Mesodermal cell (in vitro differentiated cells): ENCODE measurements around the gene HOPX.
"Not testable (repeated sequence)": the region's sequence is repeated elsewhere in the genome, so short reads cannot be mapped to it uniquely, and the experiment has no call there.

Experiments
- H3K27ac ChIP-seq: 2 replicates; pipeline ENCODE4 v1.7.0; 2013; ENCODE audit warnings: mild to moderate bottlenecking, low read depth, low read length, moderate library complexity; ENCODE audit not compliant: severe bottlenecking
- H3K36me3 ChIP-seq: 2 replicates; pipeline ENCODE4 v1.7.1; 2013; ENCODE audit warnings: mild to moderate bottlenecking, low read length, moderate library complexity; ENCODE audit not compliant: control insufficient read depth, insufficient read depth
- H3K4me1 ChIP-seq: one replicate; pipeline ENCODE4 v1.7.1; 2013; ENCODE audit warnings: mild to moderate bottlenecking, low read length; ENCODE audit not compliant: insufficient read depth, control insufficient read depth, poor library complexity, severe bottlenecking
- H3K4me3 ChIP-seq: 2 replicates; pipeline ENCODE4 v1.7.0; 2013; ENCODE audit warnings: low read length, control low read depth, mild to moderate bottlenecking; ENCODE audit not compliant: insufficient read depth, poor library complexity, severe bottlenecking; ENCODE audit errors: extremely low read depth
- H3K9me3 ChIP-seq: 2 replicates; pipeline ENCODE4 v1.7.1; 2013; ENCODE audit warnings: mild to moderate bottlenecking, low read length, moderate library complexity; ENCODE audit not compliant: control insufficient read depth
- WGBS, 2 experiments: methylation state at CpG; one replicate each; pipeline ENCODE4 v1.1.5; 2013; ENCODE audit warnings: missing lambda C conversion rate in 2 of 2; ENCODE audit not compliant: insufficient coverage in 2 of 2; 5-methylcytosine and 5-hydroxymethylcytosine counted together

HOPX gene

DNA sequence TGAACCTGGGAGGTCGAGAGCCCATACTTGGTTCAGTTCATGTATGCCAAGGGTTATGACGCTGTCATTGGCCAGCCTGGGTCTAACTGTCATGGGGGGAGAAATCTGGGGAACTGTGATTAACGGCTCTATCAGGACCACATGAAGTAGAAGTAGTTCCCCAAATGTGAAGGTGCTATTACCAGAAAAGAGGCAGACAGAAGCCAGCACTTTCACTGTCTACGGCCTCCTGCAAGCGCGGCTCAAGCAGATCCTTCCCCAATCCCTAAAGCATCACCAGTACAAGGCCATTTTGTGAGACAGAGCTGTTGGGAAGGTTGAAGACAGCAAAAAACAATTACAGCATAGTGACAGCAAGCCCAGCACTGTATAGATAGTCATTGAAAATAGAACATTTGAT, 37.5 kb downstream of the HOPX start:
- 92 to 100% methylated on average over 2 to 4 of the region's 6 CpGs for WGBS, 2 experiments
- Histone ChIP-seq H3K27ac (no peak overlapping the region), H3K4me3 (no peak overlapping the region)

DNA sequence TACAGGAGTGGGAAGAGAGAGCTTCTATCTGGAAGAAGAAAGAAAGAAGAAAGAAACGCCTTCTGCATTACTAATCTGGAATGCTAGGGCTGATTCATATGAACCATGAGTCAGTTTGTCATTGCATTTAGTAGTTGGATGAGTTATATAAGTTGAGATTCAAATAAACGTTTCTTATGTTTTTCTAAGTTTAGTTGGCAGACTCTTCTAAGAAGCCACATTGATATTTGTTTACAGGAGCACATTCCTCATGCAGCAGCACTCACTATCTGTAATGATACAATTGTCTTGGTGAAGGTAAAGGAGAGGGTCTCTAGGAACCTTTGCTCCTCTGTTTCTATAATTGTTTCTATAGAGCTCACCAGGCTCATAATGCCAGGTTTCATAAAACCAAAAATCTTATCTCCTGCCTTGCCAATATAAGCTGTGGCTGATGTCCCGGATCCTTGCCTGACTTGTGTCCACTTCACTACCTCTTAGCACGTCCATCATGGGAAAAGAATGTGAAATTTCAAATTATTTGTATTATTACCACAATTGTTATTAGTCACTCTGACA, 39.5 kb downstream of the HOPX start:
- H3K4me3 ChIP-seq: no peak overlapping the region
- H3K4me1 ChIP-seq: peaks cover 15% of the 10 kb centered on the region
- no peaks in the 10 kb centered on the region for H3K9me3 ChIP-seq
- 50 to 58% methylated on average over 1 to 2 of the region's 4 CpGs for WGBS, 2 experiments
- H3K36me3 ChIP-seq: no peaks in the 10 kb centered on the region
- H3K27ac ChIP-seq: peak overlapping the region; percentile 88

More for the DNA sequence above, 37.5 kb downstream of the HOPX start:
- peaks cover 14% of the 10 kb centered on the region for H3K36me3 ChIP-seq
- H3K9me3 ChIP-seq: no peaks in the 10 kb centered on the region
- peaks cover 15% of the 10 kb centered on the region for H3K4me1 ChIP-seq

DNA sequence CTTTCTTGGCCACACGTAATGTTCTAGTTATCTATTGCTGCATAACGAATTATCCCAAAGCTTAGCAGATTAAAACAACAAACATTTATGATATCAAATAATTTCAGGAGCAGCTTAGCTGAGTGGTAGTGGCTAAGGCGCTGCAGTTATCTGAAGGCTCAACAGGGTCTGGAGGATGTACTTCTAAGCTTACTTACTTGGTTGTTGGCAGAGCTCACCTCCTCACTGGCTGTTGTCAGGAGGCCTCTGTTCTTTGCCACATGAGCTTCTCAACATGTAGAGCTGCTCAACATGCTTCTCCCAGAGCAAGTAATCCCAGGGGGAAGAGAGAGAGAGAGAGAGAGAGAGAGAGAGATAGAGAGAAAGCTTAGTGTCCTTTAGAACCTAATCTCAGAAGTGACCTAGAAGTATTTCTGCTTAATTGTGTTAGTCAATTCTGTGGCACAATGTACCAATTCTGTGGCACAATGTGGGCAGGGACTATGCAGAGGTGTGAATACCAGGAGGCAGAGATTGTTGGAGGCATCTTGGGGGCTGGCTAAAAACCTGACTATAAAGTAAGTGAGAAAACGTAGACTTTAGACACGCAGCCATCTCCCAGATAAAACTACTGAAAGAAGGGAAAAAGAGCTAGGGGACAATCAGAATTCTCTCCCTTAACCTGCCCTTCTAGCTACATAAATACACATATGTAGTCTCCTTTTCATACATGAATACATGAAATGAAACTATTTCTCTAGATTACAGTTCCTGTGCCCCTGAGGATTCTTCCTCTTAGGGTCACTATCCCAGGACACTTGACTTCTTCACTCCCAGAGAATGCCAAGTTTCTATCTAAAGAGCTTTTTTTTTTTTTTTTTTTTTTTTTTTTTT, 40.2 kb downstream of the HOPX start:
- 80 to 100% methylated on average over 1 to 2 of the region's 5 CpGs for WGBS, 2 experiments
- Histone ChIP-seq H3K9me3 (no peaks in the 10 kb centered on the region), H3K27ac (peak overlapping the region; percentile 76), H3K36me3 (no peaks in the 10 kb centered on the region), H3K4me3 (no peak overlapping the region), H3K4me1 (peaks cover 15% of the 10 kb centered on the region)

DNA sequence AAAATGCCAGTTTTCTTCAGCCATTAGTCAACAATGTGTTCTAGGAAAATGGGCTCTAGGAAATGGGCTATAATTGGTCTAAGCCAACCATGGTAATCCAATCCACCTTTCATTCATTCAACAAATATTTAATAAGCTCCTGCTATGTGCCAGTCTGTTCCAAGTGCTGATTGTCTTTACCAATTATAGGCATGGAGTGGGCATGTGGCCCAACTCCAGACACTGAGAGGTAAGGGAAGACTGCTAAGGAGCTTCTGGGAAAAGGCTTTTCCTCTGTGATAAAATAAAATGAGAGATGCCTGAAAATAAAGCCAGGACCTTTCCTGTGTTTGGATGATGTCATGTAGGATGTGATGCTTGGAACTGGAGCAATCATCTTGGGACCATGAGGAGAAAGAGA, 43.3 kb downstream of the HOPX start:
- H3K27ac ChIP-seq: no peak overlapping the region

DNA sequence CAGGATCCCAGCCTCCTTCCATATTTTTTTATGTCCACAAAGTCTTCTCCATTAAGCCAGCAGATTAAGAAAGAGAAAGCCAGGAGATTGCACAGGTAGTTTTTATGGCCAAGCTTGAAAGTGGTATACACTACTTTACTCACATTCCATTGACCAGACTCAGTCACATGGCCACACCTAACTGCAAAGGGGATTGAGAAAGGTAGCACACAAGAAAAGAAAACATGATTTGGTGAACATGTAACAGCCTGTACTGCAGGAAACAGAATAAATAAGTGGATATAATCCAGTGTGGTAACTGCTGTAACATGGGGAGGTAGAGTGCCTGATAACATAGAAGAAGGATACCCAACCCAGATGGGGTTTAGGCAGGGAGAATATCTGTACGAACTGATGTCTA, 43.9 kb downstream of the HOPX start:
- Histone ChIP-seq H3K9me3 (no peaks in the 10 kb centered on the region), H3K4me3 (no peak overlapping the region), H3K4me1 (peaks cover 15% of the 10 kb centered on the region), H3K36me3 (no peaks in the 10 kb centered on the region), H3K27ac (no peak overlapping the region)
- 100% methylated on average over 1 of the region's 1 CpG; no CpG with 5 or more reads in 1 of the 2 experiments for WGBS, 2 experiments

More for the DNA sequence above, 43.3 kb downstream of the HOPX start:
- peaks cover 15% of the 10 kb centered on the region for H3K4me1 ChIP-seq
- H3K36me3 ChIP-seq: no peaks in the 10 kb centered on the region
- no peak overlapping the region for H3K4me3 ChIP-seq
- H3K9me3 ChIP-seq: no peaks in the 10 kb centered on the region

DNA sequence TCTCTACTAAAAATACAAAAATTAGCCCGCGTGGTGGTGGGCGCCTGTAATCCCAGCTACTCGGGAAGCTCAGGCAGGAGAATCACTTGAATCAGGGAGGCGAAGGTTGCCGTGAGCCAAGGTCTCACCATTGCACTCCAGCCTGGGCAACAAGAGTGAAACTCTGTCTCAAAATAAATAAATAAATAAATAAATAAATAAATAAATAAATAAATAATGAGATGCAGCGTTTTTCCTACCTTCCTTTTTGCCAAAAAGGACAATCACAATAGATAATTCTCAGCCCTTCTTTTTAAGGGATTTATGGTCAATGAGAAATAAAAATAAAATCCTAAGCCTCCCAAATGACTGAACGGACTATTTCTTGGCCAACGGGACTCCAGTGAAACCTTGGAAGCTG, 46.1 kb downstream of the HOPX start:
- not testable (repeated sequence) for H3K4me3 ChIP-seq, H3K36me3 ChIP-seq, H3K9me3 ChIP-seq, H3K4me1 ChIP-seq, H3K27ac ChIP-seq
- 95 to 100% methylated on average over 5 to 8 of the region's 9 CpGs for WGBS, 2 experiments

DNA sequence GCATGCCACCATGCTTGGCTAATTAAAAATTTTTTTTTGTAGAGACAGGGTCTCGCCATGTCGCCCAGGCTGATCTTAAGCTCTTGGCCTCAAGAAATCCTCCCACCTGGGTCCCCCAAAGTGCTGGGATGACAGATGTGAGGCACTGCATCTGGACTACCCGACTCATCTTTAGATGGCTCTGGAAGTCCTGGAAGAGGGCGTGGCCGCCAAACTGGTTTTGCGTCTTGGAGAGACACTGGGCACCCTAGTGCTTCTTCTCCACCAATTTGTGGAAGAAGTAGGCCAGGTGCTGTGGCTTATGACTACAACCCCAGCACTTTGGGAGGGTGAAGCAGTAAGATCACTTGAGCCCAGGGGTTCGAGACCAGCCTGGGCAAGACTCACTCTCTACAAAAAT, 47.6 kb downstream of the HOPX start:
- WGBS, 2 experiments: 91 to 94% methylated on average over 6 of the region's 7 CpGs
- peaks cover 3% of the 10 kb centered on the region for H3K9me3 ChIP-seq
- no peak overlapping the region for H3K4me3 ChIP-seq
- no peaks in the 10 kb centered on the region for H3K4me1 ChIP-seq
- no peak overlapping the region for H3K27ac ChIP-seq
- no peaks in the 10 kb centered on the region for H3K36me3 ChIP-seq

DNA sequence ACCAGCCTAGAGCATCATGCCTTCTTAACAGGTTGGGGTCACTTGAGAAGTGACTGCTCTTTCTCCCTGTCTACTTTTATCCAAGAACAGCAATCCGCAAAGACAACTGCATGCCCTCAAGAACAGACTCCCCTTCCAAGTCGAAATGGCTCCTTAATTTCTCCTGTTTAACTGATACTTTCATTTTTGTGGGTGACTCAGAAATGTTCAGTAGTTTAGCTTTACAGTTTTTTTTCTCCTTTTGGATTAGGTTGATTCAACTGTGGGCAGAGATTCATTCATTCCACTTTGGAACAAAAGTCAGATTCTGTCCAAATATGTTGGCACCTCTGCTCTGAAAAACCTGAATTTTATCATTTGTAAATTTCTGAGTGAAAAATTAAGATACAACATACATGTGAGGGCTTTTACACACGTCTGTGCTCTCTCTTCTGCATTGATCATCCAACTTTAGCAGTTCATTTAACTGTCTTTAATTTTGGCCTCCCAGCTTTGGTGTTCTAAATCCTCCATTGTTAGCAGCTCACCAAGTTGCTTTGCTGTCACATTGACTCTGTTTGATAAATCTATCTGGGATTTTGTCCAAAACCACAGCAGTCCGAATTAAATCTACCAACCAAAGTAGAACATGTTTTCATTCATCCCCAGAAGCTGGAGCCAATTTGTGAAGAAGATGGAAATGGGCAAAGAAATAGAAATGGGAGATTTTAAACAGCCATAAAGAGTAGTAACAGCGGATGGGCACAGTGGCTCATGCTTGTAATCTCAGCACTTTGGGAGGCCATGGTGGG, 50.0 kb downstream of the HOPX start:
- WGBS, 2 experiments: 95 to 100% methylated on average over 2 to 3 of the region's 5 CpGs
- Histone ChIP-seq H3K36me3 (no peaks in the 10 kb centered on the region), H3K4me1 (no peaks in the 10 kb centered on the region), H3K9me3 (peaks cover 15% of the 10 kb centered on the region), H3K4me3 (no peak overlapping the region), H3K27ac (no peak overlapping the region)

DNA sequence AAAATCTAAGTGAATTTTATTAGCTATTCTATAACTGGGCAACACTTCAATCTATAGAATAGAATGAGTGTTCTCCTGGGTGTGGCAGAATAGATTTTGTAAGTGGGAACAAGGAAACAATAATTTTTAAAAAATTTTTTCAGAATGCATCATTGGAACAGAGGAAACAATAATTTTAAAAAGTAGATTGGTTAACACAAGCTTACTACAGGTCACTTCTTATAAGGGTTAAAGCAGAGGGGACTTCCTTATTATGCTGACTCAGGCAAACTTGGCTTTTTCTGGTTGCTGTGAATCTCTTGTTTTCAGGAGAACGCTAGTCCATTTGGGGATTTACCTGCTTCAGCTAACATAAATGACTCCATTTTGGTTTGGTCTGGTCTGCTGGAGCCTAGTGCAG, 52.5 kb downstream of the HOPX start:
- no peaks in the 10 kb centered on the region for H3K4me1 ChIP-seq
- H3K4me3 ChIP-seq: no peak overlapping the region
- WGBS, 2 experiments: 100% methylated on average over 1 of the region's 1 CpG; no CpG with 5 or more reads in 1 of the 2 experiments
- H3K36me3 ChIP-seq: no peaks in the 10 kb centered on the region
- H3K27ac ChIP-seq: no peak overlapping the region
- H3K9me3 ChIP-seq: peaks cover 38% of the 10 kb centered on the region

DNA sequence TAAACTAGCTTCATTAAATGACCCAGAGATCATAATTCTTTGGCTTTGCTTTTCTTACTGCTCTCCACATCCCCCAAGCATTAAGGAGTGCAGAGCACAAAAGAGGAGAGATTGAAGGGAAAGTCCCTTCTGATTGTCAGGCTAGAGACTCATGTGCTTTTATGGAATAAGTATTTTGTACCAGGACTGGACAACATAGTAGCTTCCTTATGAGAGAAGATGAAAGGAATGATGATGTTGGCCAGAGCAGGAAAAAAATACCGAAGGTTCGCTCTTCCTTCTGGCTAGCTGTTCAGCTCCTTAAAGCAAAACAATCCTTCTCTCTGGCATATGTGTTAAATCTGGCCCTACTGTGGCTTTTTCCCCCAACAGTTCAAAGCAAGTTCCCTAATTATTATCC, 53.1 kb downstream of the HOPX start:
- no peaks in the 10 kb centered on the region for H3K36me3 ChIP-seq
- H3K4me1 ChIP-seq: no peaks in the 10 kb centered on the region
- no peak overlapping the region for H3K4me3 ChIP-seq
- H3K9me3 ChIP-seq: peaks cover 44% of the 10 kb centered on the region
- H3K27ac ChIP-seq: no peak overlapping the region
- whole genome bisulfite sequencing, 2 experiments: 100% methylated on average over 1 to 2 of the region's 2 CpGs
